ENCODE data around the gene FMR1NB. TPM values are rescaled to one million over a fixed set of nuclear protein-coding genes. Genes with fewer than 3 reads are reported as not detected.

FMR1NB gene, protein sequence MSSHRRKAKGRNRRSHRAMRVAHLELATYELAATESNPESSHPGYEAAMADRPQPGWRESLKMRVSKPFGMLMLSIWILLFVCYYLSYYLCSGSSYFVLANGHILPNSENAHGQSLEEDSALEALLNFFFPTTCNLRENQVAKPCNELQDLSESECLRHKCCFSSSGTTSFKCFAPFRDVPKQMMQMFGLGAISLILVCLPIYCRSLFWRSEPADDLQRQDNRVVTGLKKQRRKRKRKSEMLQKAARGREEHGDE
- total RNA-seq: not detected

DNA sequence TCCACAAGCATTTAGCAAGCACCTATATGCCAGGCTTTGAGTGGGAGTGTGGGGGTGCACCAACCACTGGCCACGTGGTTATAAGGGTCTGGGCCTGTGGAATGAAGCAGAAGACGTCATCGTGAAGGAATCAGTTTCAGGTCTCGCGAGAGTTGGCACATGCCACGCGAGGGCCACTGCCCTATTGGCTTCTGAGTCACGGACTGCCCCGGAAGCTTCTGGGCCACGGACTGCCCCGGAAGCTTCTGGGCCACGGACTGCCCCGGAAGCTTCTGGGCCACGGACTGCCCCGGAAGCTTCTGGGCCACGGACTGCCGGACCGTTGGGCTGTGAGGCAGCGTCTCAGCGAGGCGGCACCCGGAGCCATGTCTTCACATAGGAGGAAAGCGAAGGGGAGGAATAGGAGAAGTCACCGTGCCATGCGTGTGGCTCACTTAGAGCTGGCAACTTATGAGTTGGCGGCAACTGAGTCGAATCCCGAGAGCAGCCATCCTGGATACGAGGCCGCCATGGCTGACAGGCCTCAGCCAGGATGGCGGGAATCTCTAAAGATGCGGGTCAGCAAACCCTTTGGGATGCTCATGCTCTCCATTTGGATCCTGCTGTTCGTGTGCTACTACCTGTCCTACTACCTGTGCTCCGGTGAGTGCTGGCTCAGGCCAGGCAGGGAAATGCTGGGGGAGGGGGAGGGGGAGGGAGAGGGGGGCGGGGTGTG, at the start of gene FMR1NB:
TSS of gene FMR1NB (plus strand) at position 300 of the 715 bp plus-strand sequence. CDS start at position 366, 66 bp downstream.
- Mint-ChIP-seq H3K27ac (no peak within 1 kb of the TSS), H3K4me3 (no peak within 1 kb of the TSS), H3K27me3 (ENCODE audit: low read depth) (no peaks in the 10 kb centered on the region), H3K4me1 (ENCODE audit: low read depth) (no peaks in the 10 kb centered on the region), H3K9me3 (ENCODE audit: insufficient read depth) (no peaks in the 10 kb centered on the region), H3K36me3 (ENCODE audit: low read depth) (no peaks in the 10 kb centered on the region)
- ChIA-PET POLR2A (no interaction called here), CTCF (no interaction called here)
- DNase-seq (no peak), ATAC-seq (no peak)

DNA sequence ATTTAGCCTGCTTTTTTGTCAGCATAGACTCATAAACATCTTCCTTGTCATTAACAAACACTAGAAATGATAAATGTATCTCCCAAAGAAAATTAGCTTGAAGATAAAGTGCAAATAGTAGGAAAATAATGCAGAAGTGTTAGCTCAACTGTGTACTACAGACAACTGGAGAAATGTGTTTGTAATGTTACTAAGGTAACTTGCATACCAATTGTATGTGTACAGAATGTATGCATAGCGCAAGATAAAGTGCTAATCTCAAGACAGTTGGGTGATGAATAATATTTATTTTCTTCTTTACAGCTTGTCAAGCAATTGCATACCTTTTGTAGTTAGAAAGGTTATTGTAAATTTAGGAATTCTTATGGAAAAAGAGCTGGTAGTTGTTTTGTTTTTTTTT, 47.3 kb upstream of the FMR1NB start:
- CTCF ChIA-PET: no interaction called here
- Mint-ChIP-seq H3K9me3 (ENCODE audit: insufficient read depth) (no peaks in the 10 kb centered on the region), H3K27me3 (ENCODE audit: low read depth) (no peaks in the 10 kb centered on the region), H3K4me3 (no peak overlapping the region), H3K4me1 (ENCODE audit: low read depth) (no peaks in the 10 kb centered on the region), H3K27ac (no peak overlapping the region), H3K36me3 (ENCODE audit: low read depth) (peaks cover 35% of the 10 kb centered on the region)
- no peak for ATAC-seq
- DNase-seq: no peak
- POLR2A ChIA-PET: interaction anchor here (0.6 kb wide), 1 partner anchor 22 kb away, joined by 3 read pairs; the partner anchor contains the start of gene FMR1

DNA sequence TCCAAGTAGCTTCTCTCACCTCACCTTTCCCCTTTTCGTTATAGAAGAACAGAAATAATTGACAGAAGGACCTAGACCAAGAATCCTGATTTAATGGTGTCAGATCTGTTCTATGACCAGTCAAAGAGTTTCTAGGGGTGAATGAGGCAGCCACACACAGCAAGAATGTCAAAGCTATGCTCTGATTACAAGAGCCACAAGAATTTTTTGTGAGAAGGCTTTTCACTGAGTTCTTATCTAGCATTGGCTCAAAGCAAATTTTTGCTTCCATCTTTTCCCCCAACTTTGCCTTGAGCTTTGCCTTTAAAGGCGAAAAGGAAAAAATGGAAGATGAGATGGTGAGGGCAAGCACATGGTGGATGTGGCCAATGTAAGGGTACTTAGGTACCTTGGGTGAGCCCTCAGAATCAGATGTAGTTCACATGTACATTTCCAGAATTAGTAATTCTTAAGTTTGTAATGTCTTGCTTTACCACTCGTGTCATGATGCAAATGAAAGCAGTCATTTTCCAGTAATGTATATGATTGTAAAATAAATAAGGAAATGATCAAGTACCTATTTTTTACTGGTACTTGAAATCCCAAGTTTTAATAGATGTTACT, 45.9 kb upstream of the FMR1NB start:
- Mint-ChIP-seq H3K36me3 (ENCODE audit: low read depth) (peaks cover 33% of the 10 kb centered on the region), H3K4me1 (ENCODE audit: low read depth) (no peaks in the 10 kb centered on the region), H3K9me3 (ENCODE audit: insufficient read depth) (no peaks in the 10 kb centered on the region), H3K4me3 (no peak overlapping the region), H3K27me3 (ENCODE audit: low read depth) (no peaks in the 10 kb centered on the region), H3K27ac (no peak overlapping the region)
- no peak for ATAC-seq
- POLR2A ChIA-PET: no interaction called here
- no peak for DNase-seq
- CTCF ChIA-PET: no interaction called here

DNA sequence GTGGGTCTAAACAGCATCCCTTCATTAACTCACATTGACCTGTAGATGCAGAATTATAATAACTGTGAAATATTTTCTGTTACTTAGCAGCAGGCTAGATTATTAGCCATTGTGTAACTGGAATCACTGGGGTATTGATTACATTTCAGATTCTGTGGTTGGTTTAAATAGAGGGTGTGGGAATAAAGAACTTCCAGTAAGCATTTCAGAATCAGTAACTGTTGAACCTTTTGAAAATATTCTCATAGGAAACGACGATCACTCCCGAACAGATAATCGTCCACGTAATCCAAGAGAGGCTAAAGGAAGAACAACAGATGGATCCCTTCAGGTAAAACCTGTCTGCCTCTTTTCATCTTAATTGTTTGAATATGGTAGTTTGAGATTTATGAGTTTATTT, 35.9 kb upstream of the FMR1NB start:
- CTCF ChIA-PET: no interaction called here
- ATAC-seq (no peak), DNase-seq (no peak)
- H3K27ac Mint-ChIP-seq: no peak overlapping the region
- POLR2A ChIA-PET: no interaction called here
- no peaks in the 10 kb centered on the region for H3K4me1 Mint-ChIP-seq (ENCODE audit: low read depth)
- no peaks in the 10 kb centered on the region for H3K9me3 Mint-ChIP-seq (ENCODE audit: insufficient read depth)
- H3K4me3 Mint-ChIP-seq: no peak overlapping the region
- H3K27me3 Mint-ChIP-seq (ENCODE audit: low read depth): no peaks in the 10 kb centered on the region
- H3K36me3 Mint-ChIP-seq (ENCODE audit: low read depth): peaks cover 44% of the 10 kb centered on the region

DNA sequence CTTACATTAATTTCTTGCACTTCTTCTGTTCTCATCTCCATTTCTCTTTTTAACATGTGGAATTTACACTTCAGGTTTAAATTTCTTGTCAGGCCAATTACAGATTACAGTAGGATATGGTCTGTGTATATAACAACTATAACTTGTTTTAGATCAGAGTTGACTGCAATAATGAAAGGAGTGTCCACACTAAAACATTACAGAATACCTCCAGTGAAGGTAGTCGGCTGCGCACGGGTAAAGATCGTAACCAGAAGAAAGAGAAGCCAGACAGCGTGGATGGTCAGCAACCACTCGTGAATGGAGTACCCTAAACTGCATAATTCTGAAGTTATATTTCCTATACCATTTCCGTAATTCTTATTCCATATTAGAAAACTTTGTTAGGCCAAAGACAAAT, 32.6 kb upstream of the FMR1NB start:
- no peaks in the 10 kb centered on the region for H3K9me3 Mint-ChIP-seq (ENCODE audit: insufficient read depth)
- POLR2A ChIA-PET: no interaction called here
- peaks cover 37% of the 10 kb centered on the region for H3K36me3 Mint-ChIP-seq (ENCODE audit: low read depth)
- CTCF ChIA-PET: no interaction called here
- H3K27me3 Mint-ChIP-seq (ENCODE audit: low read depth): no peaks in the 10 kb centered on the region
- no peak for DNase-seq
- H3K27ac Mint-ChIP-seq: no peak overlapping the region
- H3K4me1 Mint-ChIP-seq (ENCODE audit: low read depth): no peaks in the 10 kb centered on the region
- ATAC-seq: no peak
- H3K4me3 Mint-ChIP-seq: no peak overlapping the region

DNA sequence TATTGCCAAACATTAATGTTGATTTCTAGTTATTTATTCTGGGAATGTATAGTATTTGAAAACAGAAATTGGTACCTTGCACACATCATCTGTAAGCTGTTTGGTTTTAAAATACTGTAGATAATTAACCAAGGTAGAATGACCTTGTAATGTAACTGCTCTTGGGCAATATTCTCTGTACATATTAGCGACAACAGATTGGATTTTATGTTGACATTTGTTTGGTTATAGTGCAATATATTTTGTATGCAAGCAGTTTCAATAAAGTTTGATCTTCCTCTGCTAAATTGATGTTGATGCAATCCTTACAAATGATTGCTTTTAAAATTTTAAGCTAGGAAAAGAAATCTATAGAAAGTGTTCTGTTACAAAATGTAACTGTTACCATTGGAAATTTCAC, 30.8 kb upstream of the FMR1NB start:
- Mint-ChIP-seq H3K27me3 (ENCODE audit: low read depth) (no peaks in the 10 kb centered on the region), H3K27ac (no peak overlapping the region), H3K4me3 (no peak overlapping the region), H3K4me1 (ENCODE audit: low read depth) (no peaks in the 10 kb centered on the region), H3K9me3 (ENCODE audit: insufficient read depth) (no peaks in the 10 kb centered on the region), H3K36me3 (ENCODE audit: low read depth) (peaks cover 28% of the 10 kb centered on the region)
- no peak for ATAC-seq
- ChIA-PET POLR2A (no interaction called here), CTCF (no interaction called here)
- DNase-seq: no peak

DNA sequence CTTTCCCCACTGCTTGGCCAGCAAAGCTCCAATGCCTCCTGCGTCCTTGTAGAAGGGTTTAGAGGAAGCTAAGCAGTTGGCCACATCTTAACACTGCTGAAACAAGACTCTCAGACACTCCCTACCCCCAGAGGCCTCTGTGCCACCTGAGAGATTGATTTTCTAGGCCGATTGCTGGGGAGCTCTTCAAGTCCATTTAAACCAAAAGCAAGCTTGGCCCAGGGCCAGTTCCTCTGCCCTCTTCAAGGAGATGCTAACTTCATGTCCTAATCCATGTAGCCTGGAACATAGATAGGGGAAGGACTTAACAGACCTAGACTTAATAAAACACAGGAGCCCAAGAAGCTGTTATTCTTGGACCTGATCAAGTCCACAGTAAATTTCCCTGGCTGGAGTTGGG, 27.2 kb upstream of the FMR1NB start:
- DNase-seq: no peak
- no peaks in the 10 kb centered on the region for H3K27me3 Mint-ChIP-seq (ENCODE audit: low read depth)
- ATAC-seq: no peak
- peaks cover 17% of the 10 kb centered on the region for H3K36me3 Mint-ChIP-seq (ENCODE audit: low read depth)
- no peaks in the 10 kb centered on the region for H3K9me3 Mint-ChIP-seq (ENCODE audit: insufficient read depth)
- H3K4me1 Mint-ChIP-seq (ENCODE audit: low read depth): no peaks in the 10 kb centered on the region
- H3K27ac Mint-ChIP-seq: no peak overlapping the region
- ChIA-PET CTCF (no interaction called here), POLR2A (no interaction called here)
- no peak overlapping the region for H3K4me3 Mint-ChIP-seq

DNA sequence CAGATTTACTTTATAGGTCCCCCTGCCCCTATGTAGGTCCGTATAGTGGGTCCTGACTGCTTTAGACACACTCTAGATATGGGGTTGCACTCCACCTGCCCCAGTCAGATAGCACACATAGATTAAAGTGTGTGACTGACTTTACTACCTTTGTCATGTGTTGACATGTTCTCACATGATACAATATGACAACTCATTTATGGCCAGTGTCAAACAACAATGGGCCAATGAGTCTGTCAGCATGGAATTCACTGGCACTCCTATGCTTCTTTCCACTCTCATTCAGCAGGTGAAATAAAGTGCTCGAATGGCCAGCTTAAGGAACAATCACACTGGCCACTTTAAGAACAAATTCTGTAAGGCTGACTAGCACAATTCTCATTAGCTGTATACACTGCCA, 23.8 kb upstream of the FMR1NB start:
- Mint-ChIP-seq H3K4me3 (no peak overlapping the region), H3K27ac (no peak overlapping the region), H3K9me3 (ENCODE audit: insufficient read depth) (no peaks in the 10 kb centered on the region), H3K36me3 (ENCODE audit: low read depth) (no peaks in the 10 kb centered on the region), H3K27me3 (ENCODE audit: low read depth) (no peaks in the 10 kb centered on the region), H3K4me1 (ENCODE audit: low read depth) (no peaks in the 10 kb centered on the region)
- ChIA-PET CTCF (no interaction called here), POLR2A (no interaction called here)
- no peak for DNase-seq
- no peak for ATAC-seq

DNA sequence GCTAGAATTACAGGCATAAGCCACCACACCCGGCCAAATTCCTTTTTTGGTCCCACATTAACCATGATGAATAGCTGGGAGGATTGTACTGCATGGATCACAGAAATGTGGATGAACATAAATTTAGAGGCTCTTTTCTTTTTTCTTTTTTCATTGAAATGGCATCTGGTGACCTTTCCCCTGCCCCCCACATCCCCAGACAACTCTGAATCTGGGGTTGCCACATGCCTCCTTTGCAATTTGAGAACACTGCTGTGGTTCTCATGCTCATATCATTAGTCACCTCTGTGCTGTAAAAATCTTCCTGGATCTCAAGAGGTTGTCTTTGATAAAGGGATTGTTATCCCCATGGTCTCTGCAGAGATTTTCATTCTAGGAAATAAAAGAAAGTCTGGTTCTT, 22.8 kb upstream of the FMR1NB start:
- no peak for DNase-seq
- Mint-ChIP-seq H3K4me1 (ENCODE audit: low read depth) (no peaks in the 10 kb centered on the region), H3K27ac (no peak overlapping the region), H3K36me3 (ENCODE audit: low read depth) (no peaks in the 10 kb centered on the region), H3K9me3 (ENCODE audit: insufficient read depth) (no peaks in the 10 kb centered on the region), H3K4me3 (no peak overlapping the region), H3K27me3 (ENCODE audit: low read depth) (no peaks in the 10 kb centered on the region)
- POLR2A ChIA-PET: no interaction called here
- CTCF ChIA-PET: no interaction called here
- no peak for ATAC-seq

DNA sequence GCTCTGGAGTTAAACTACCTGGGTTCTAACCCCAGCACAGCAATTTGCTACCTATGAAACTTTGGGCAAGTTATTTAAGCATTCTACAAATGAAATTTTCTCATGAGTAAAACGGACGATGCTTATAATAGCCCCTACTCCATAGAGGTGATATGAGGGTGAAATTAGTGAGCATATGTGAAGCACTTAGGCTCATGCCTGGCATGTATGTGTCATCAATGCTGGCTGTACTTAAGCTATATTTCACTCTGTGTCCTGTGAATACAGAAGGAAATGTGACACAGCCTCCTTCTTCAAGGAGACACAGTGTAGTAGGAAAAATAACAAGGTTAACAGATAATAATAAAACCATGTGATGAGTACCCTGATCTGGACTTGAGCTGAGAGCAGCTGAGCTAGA, 20.4 kb upstream of the FMR1NB start:
- DNase-seq: no peak
- Mint-ChIP-seq H3K36me3 (ENCODE audit: low read depth) (no peaks in the 10 kb centered on the region), H3K27me3 (ENCODE audit: low read depth) (no peaks in the 10 kb centered on the region), H3K4me1 (ENCODE audit: low read depth) (no peaks in the 10 kb centered on the region), H3K9me3 (ENCODE audit: insufficient read depth) (no peaks in the 10 kb centered on the region), H3K4me3 (no peak overlapping the region), H3K27ac (no peak overlapping the region)
- ChIA-PET POLR2A (no interaction called here), CTCF (no interaction called here)
- no peak for ATAC-seq

DNA sequence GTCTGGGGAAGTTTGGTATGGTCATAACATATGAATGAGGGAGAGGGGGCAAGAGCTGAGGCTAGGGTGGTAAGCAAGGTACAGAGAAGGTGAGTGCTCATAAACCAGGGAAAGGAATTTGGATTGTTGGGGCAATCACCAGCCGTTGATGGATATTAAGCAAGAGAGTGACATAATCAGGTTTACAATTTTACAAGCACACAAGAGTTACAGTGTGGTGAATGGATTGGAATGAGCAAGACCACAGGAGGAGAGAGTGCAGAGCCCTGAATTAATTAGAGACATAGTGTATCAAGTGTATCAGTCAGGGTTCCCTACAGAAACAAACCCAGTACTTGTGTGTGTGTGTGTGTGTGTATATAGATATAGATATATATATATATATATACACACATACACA, 18.7 kb upstream of the FMR1NB start:
- Mint-ChIP-seq H3K4me1 (ENCODE audit: low read depth) (no peaks in the 10 kb centered on the region), H3K9me3 (ENCODE audit: insufficient read depth) (no peaks in the 10 kb centered on the region), H3K27ac (no peak overlapping the region), H3K36me3 (ENCODE audit: low read depth) (no peaks in the 10 kb centered on the region), H3K27me3 (ENCODE audit: low read depth) (no peaks in the 10 kb centered on the region), H3K4me3 (no peak overlapping the region)
- ChIA-PET POLR2A (no interaction called here), CTCF (no interaction called here)
- DNase-seq (no peak), ATAC-seq (no peak)

DNA sequence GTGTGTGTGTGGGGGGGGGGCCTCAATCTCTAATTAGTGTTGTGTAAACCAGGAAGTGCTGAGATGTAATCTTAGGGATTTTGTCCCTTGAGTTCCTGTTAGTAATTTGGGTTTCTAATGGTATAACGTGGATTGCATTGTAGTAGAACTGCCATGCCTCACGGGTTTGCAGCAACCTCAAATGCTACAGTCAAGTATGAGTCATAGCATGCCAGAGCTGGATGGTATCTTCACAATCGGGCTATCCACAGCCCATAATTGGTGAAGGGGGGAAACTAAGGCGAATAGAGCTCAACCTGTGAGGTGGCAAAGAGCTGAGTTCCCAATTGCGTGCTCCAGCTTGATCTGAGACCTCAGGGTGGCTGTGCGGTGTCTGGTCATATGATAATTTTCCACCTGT, 2.2 kb upstream of the FMR1NB start:
- H3K9me3 Mint-ChIP-seq (ENCODE audit: insufficient read depth): no peaks in the 10 kb centered on the region
- POLR2A ChIA-PET: no interaction called here
- CTCF ChIA-PET: no interaction called here
- no peaks in the 10 kb centered on the region for H3K4me1 Mint-ChIP-seq (ENCODE audit: low read depth)
- no peak for ATAC-seq
- no peak for DNase-seq
- H3K36me3 Mint-ChIP-seq (ENCODE audit: low read depth): no peaks in the 10 kb centered on the region
- no peak overlapping the region for H3K4me3 Mint-ChIP-seq
- no peak overlapping the region for H3K27ac Mint-ChIP-seq
- no peaks in the 10 kb centered on the region for H3K27me3 Mint-ChIP-seq (ENCODE audit: low read depth)

DNA sequence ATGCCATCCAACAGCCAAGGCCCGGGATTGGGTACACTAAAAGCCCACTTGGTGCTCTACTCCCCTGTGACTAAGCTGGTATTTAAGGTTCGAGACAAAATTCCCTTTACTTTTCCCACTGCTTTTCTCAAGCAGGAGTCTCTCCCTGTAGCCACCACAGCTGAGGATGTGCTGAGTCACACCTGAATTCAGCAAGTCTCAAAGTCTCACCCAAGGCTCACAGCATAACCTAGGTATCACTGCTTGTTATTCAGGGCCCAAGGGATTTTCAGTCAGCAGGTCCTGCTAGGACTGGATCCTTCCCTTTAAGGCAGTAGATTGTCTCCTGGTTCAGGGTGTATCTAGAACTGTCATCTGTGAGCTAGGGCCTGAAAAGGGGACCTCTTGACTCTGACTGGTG, 39.2 kb downstream of the FMR1NB start:
- ATAC-seq (no peak), DNase-seq (no peak)
- CTCF ChIA-PET: no interaction called here
- H3K27ac Mint-ChIP-seq: no peak overlapping the region
- POLR2A ChIA-PET: no interaction called here
- H3K27me3 Mint-ChIP-seq (ENCODE audit: low read depth): no peaks in the 10 kb centered on the region
- H3K36me3 Mint-ChIP-seq (ENCODE audit: low read depth): no peaks in the 10 kb centered on the region
- no peaks in the 10 kb centered on the region for H3K9me3 Mint-ChIP-seq (ENCODE audit: insufficient read depth)
- no peak overlapping the region for H3K4me3 Mint-ChIP-seq
- H3K4me1 Mint-ChIP-seq (ENCODE audit: low read depth): no peaks in the 10 kb centered on the region

Data from activated CD8-positive, alpha-beta T cell treated with anti-CD3 and anti-CD28 coated beads, Interleukin-2, amount 10 ng/mL, durations not matched to agents 7 days and 5 days (primary cell).